Activated CD4-positive, alpha-beta T cell treated with anti-CD3 and anti-CD28 coated beads for 1 hour (primary cell): ENCODE measurements around the gene GPR148.

Experiments used
- DNase-seq: peaks from one replicate; pipeline ENCODE4 v3.0.0-alpha.2; 2020

GPR148 gene

GRCh38 chr2:130776550-130776949, 47.7 kb downstream of the GPR148 start:
- DNase-seq, result no peak

- no peak for DNase-seq
Measured at GRCh38 chr2:130778781-130779180, 49.9 kb downstream of the GPR148 start.
